HG02623 (cell line): ENCODE results near the gene TRIM5.
"Not testable (repeated sequence)": the region's sequence is repeated elsewhere in the genome, so short reads cannot be mapped to it uniquely, and the experiment has no call there.

ENCODE experiments used
- ATAC-seq: cut with Tn5 transposase; IDR thresholded peaks from one replicate; pipeline ENCODE4 v1.9.1; 2021; ENCODE audit warnings: moderate library complexity; ENCODE audit not compliant: unreplicated experiment

TRIM5 gene

DNA sequence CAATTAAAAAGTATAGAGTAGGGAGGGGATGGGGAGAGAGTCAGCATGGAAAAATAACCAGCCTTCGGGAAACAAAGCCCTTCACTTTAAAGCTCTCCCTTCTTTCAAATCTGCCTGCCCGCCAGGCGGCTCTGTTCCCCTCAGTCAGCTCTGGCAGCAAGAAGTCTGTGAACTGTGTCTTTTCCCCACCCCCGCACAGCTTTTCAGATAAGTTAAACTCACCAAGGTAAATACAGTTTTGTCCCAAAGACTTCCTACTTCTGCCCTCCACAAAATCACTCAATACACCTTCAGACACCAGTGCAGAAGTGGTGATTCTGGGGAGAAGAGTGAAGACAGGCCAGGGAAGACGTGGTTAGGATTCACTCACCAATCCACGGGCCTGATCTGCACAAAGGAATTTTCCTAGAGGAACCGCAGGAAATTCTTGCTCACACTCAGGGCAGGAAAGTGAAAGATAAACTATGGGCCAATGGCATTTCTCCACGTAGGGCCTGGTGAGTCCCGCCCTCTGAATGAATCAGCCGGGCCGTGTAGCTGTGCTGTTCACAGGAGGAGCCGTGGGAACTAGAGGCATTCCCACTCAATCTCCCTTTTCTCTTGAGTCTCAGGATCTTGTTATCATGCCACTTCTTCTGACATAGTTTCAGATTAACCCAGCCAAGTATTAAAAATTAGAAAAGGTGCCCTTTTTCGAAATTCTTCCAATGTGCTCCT lies at the start of gene TRIM5:
Gene TRIM5, minus strand, starts transcription at position 429 of the 717 bp plus-strand sequence. CDS start 4,897 bp downstream, outside the sequence.
- peak; percentile 69 for ATAC-seq

- ATAC-seq = no peak
Measured at GRCh38 chr11:5727691-5728090, 42.8 kb upstream of the TRIM5 start.

- no peak for ATAC-seq
Measured at GRCh38 chr11:5726351-5726750, 41.5 kb upstream of the TRIM5 start.

GRCh38 chr11:5722622-5723021 lies 37.7 kb upstream of the TRIM5 start:
- ATAC-seq = no peak

DNA sequence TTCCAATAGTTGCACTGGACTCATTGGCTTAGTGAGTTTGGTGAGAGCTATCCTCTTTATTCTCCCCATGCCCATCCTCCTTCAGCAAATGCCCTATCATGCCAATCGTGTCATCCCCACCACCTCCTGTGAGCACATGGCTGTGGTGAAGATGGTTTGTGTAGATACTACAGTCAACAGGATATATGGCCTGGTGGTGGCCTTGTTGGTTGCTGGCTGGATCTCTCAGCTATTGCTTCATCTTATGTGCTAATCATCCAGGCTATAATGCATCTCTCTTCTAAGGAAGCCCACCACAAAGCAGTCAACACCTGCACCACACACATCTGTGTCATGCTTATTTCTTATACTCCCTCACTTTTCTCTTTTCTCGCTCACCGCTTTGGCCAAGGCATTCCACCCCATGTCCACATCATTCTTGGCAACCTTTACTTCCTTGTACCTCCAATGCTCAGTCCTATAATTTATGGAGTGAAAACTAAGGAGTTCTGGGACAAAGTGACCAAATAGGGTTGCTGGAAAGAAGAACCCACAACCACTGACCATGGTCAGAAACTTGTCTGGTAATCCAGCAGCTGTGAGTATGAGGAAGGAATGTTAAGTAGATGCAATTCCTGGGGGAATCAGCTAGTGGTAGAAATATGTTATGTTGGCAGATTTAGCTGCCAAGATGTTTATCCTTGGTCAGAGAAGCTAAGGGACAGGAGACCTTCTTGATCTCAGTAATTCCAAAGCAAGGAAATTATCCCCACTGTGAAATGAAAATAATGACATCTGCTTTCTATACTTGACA lies 35.0 kb upstream of the TRIM5 start:
- no peak for ATAC-seq

- ATAC-seq = not testable (repeated sequence)
Measured at GRCh38 chr11:5716518-5716917, 31.6 kb upstream of the TRIM5 start.

DNA sequence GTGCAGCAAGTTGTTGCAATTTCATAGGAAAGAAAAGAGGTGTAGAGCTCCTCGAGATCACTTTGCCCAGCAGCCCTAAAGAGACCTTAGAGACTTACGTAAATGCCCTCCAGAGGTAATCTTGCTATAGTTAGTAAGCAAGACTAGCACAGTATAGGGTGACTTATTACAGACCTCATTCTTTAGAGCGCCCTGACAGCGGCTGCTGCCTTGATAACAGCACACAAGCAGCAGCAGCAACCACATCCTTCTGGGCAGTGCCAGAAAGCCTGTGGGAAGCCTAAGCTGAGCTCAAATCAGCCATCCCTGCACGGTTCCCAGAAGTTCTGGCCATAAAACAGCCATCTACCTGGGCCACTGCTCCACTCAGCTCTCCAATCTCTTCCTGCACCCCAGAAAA lies 28.8 kb upstream of the TRIM5 start:
- no peak for ATAC-seq

GRCh38 chr11:5712507-5712906 lies 27.6 kb upstream of the TRIM5 start:
- ATAC-seq = no peak

GRCh38 chr11:5705688-5706087 lies 20.8 kb upstream of the TRIM5 start:
- ATAC-seq = no peak

GRCh38 chr11:5703741-5704536 lies 19.1 kb upstream of the TRIM5 start:
- peak; percentile 49 for ATAC-seq

DNA sequence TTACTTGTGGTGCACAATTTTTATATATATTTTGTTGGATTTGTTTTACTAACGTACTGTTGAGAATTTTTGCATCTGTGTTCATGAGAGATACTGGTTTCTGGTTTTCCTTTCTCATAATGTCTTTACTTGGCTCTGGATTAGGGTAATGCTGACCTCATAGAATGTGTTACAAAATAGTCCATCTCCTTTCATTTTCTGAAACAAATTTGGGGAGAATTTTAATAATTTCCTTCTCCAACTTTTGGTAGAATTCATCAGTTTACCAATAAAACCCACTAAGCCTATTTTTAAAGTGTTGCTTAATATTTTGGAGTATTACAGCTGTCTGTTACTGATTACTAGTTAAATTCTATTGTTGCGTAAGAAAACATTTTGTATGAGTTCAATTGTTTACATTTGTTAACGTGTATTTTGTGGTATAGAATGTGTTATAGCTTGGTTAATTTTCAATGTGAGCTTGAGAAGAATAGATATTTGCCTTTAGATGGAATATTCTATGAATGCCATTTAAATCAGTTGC lies 16.2 kb upstream of the TRIM5 start:
- ATAC-seq = no peak

GRCh38 chr11:5700421-5701054 lies 15.7 kb upstream of the TRIM5 start:
- no peak for ATAC-seq

DNA sequence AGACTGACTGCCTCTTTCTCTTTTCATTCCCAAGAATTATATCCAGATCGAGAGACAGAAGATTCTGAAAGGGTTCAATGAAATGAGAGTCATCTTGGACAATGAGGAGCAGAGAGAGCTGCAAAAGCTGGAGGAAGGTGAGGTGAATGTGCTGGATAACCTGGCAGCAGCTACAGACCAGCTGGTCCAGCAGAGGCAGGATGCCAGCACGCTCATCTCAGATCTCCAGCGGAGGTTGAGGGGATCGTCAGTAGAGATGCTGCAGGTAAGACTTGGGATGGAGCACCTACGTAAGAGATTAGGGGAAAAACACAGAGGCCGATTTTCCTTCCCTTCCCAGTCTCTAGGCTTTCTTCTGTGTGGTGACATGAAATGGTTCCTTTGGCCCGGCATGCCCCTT lies 13.4 kb upstream of the TRIM5 start:
- no peak for ATAC-seq

GRCh38 chr11:5696210-5696609 lies 11.3 kb upstream of the TRIM5 start:
- no peak for ATAC-seq

DNA sequence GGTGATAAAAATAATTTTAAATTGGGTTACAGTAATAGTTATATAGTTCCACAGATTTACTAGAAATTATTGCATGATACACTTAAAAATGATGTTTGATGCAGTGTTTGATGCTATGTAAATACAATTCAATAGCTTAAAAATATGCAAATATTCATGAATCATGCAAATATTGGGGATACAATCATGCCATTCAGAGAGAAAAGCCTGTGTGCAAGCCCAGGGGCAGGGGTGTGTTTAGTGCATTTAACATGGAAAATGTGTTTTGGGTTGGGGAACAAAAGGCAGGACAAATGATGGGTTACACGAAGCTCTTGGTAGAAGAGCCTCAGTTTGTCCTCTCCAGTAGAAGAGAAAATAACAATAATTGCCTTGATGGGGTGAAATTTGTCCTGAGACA lies 10.7 kb upstream of the TRIM5 start:
- no peak for ATAC-seq

- no peak for ATAC-seq
Measured at GRCh38 chr11:5694642-5695041, 9.8 kb upstream of the TRIM5 start.

DNA sequence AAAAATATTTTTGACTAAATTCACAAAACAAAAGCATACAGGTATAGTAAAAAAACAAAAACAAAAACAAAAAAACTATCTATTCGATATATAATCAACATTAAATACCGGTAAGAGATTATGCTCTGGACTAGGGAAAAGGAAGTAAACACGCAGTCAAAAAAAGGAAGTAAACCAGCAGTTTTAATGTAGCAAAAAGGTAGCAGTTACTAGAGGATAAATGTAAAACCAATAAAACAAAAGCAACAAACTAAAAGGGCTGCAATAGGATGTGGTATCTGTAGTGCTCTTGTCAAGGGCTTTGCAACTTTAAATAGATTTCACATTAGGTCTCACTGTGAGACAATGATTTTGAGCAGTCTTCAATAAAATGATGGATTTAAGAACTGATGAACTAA lies 7.1 kb upstream of the TRIM5 start:
- ATAC-seq = no peak

- not testable (repeated sequence) for ATAC-seq
Measured at GRCh38 chr11:5691238-5691963, 6.5 kb upstream of the TRIM5 start.

DNA sequence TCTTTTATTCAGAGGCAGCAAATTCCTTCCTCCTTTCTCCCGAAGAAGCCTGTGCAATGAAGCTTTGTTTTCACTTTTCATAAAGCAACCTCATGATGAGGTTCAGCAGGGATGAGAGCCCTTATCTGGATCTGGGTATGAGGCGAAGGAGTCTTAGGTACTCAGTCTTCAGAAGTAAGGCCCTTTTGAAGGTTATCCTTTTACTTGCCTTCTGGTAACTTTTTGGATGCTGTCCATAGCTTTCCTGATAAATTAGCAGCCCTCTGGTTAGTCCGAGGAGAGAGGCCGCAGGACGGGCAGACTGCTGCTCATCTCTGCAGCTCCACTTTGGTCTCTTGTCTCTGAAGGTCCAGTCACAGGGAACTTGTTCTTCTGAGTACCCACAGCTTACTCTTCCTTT lies 5.9 kb upstream of the TRIM5 start:
- no peak for ATAC-seq

- no peak for ATAC-seq
Measured at GRCh38 chr11:5690216-5690615, 5.3 kb upstream of the TRIM5 start.
